Fibroblast of gingiva (primary cell): ENCODE measurements around the gene MITF.
A peak's percentile ranks its signal among the peaks of the same experiment; 100 is the strongest.

ENCODE experiments used
- DNase-seq: peaks from one replicate; pipeline ENCODE4 v3.0.0-alpha.2; 2011; ENCODE audit warnings: low read depth

Gene MITF, protein sequence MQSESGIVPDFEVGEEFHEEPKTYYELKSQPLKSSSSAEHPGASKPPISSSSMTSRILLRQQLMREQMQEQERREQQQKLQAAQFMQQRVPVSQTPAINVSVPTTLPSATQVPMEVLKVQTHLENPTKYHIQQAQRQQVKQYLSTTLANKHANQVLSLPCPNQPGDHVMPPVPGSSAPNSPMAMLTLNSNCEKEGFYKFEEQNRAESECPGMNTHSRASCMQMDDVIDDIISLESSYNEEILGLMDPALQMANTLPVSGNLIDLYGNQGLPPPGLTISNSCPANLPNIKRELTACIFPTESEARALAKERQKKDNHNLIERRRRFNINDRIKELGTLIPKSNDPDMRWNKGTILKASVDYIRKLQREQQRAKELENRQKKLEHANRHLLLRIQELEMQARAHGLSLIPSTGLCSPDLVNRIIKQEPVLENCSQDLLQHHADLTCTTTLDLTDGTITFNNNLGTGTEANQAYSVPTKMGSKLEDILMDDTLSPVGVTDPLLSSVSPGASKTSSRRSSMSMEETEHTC

DNA sequence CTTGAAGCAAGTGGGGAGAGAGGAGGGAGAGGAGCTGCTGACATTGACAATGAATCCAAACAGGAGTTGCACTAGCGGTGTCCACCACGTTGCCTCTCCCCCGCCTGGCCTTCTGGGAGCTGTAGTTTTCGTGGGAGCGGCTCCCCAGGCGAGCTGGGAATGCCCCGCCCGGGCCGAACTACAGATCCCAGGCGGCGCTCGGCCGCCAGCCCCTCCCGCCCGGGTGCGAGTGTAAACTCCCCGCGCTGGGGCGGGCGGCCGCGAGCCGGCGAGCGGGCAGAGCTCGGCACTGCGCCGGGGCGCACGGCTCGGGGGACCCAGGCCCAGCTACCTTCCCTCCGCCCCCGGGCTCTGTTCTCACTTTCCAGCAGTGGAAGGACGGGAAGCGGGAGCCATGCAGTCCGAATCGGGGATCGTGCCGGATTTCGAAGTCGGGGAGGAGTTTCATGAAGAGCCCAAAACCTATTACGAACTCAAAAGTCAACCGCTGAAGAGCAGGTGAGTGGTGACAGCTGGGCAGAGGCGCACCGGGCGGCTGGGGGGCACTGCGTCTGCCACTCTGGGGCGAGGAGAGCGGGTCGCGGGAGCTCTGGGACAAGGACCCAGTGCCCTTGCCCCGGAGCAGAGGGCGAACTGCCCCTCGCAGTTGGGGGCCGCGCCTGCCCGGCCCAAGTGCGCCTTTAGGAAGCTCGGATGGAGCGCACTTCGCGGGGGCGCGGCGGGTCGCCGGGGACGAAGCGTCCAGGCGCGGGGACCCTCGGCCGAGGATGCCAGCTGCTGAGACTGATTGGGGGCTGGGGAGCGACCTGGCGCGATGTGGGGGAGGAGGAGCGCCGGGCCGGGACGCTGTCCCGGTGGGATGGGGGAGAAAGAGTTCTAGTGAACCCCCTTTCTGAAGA lies at the start of gene MITF:
MITF (plus strand) TSS at position 261 of the 899 bp plus-strand sequence; CDS start at position 395, 134 bp downstream.
- peak; percentile 89 for DNase-seq

GRCh38 chr3:69691860-69692259 lies 47.4 kb upstream of the MITF start:
- DNase-seq = peak; percentile 24

DNA sequence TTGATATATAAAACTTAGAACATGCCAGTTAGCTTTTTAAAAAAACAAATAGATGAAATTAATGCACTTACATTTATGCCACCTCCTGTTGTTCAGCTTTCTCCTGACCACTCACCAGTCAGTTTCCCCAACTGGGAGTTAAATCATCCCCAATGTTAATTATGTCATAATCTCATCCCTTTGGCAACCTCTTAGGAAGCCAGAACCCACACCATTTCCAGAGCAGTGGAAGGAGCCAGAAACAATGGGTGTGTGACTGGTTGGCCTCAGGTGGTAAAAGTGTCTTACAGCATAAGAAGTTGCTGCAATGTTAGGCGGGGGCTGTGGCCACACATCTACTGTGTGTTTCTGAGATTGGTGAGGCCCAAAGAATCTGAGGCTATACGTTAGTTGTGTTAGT lies 46.5 kb upstream of the MITF start:
- no peak for DNase-seq

GRCh38 chr3:69695443-69695842 lies 43.8 kb upstream of the MITF start:
- no peak for DNase-seq

DNA sequence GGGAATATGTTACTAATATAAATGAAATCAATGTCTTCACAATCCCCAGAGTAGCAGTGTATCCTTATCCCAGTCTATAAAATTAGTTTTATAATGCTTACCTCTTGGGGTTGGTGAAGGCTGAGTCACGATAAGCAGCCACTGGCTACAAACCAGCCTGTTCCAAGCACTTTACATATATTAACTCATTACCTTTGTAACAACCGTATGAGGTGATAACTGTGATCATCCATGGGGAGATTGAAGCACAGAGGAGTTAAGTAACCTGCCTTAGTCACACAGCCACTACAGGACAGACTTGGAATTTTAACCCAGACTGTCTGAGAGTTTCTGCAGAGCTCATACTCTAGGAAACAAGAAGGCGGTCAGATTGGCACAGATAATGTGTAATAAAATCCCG lies 43.3 kb upstream of the MITF start:
- DNase-seq = no peak

GRCh38 chr3:69696367-69696766 lies 42.9 kb upstream of the MITF start:
- no peak for DNase-seq

DNA sequence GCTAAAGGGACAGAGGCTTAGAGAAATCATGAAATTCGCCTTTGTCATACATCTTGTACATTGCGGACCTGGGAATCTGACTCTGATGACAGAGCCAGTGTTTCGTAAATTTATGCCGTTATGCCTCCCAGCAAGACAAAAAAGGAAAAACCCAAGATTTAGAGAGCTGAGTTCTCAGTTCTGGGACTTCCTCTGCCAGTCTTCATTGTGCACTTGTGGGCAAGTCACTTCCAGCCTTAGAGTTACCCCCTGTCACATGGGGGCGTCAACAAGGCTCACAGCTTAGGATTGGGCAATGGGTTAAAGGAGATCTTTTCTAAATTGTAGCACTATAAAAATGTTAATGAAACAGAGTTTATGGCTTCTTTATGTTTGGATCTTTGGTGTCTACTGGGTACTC lies 41.9 kb upstream of the MITF start:
- no peak for DNase-seq

DNA sequence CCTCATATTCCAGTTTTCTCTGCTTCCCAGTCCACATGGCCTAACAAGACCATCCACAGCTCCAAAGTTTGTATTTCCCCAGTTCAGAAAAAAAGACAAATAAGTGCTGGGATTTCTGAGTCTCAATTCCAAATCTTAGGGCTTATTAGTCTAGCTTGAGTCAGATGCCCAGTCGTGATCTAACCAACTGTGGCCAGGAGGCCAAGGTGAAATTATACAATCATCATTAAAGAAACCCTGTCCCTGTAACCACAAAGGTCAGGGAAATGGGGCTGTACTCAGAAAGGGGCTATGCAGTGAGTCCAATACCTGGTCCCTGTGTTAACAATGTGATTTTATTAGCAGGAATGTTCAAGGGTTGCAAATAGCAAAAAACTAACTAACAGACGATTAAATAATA lies 40.5 kb upstream of the MITF start:
- no peak for DNase-seq

DNA sequence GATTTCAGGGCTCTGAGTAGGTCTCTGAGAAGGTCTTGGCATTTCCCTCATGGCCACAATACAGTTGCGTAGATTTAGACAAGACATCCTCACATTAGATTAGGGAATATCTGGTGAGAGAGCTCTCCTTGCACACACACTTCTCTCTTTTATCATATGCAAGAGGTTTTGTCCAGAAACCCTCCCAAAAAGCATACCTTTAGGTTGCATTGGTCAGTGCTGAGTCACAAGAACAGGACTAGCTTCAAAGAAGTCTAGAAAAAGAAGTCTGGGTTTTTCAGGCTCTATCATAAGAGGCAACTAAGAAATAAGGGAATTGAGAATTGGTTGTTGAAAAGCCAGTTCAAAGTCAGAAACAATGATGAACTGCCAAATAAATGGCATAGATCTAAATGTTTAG lies 40.1 kb upstream of the MITF start:
- DNase-seq = no peak

DNA sequence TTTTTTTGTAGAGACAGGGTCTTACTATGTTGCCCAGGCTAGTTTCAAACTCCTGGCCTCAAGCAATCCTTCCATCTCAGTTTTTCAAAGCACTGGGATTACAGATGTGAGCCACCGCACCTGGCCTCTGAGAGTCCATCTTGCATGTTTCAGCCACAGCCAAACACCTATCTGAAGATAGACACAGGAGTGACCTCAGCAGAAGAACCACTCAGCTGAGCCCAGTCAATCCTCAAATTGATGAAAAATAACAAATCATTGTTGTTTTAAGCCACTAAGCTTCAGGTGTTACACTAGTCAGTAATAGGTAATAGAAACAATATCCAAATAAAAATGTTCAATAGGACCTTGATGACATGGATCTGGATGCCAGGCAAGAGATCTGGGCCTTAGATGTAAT lies 38.3 kb upstream of the MITF start:
- no peak for DNase-seq

GRCh38 chr3:69710153-69710977 lies 28.9 kb upstream of the MITF start:
- DNase-seq = peak; percentile 12

DNA sequence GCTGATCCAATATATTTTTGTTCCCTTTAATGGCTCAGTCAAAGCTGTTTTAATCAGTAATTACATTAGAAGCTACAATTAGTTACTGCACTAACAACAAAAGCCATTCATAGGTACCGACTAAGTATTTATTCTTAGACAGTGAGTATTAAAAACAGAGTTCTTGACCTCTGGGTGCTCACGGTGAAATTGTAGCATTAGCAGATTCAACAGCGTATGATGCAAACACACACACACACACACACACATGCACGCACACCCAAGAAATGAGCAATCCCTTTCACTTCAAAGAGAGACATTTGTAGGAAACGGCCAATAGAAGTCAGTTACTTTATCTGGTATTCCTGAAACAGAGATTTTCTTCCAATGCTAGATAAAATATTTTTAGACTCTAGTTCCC lies 27.0 kb upstream of the MITF start:
- DNase-seq = no peak

DNA sequence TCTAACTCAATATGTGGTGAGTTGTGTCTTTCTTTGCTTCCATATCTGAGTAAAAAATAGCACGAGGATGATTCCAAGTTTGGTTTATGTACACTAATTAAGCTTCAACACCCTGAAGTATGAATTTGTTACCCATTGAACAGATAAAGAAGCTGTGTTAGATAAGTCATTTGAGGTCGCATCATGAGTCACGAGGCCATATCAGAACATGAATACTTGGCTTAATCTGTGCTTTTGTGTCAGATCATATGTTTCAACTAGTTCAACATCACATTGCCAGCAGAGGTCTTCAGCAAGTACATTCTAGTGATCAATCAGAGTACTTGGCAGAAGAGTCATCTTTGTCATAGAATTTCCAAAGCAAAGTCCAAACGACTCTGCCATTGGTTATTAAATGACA lies 26.3 kb upstream of the MITF start:
- no peak for DNase-seq

- no peak for DNase-seq
These were observed 24.1 kb upstream of the MITF start for GRCh38 chr3:69715204-69715603.

DNA sequence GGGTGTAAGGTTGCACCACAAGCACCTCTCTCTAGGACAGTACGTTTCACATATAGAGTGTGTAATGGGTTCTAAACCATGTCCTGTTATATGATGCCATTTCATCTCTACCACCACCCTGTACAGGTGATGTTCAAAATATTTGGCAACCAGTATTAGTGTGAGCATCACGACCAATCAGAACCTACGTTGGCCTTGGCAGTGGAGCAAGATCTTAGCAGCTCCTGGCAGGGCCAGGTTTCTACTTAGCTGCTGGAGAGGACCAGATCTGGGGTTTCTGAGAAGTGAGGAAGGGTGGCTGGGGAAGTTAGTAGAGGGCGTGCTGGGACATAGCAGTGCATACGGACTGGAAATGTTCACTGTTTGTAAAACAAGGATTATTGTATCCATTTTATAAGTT lies 23.1 kb upstream of the MITF start:
- no peak for DNase-seq

DNA sequence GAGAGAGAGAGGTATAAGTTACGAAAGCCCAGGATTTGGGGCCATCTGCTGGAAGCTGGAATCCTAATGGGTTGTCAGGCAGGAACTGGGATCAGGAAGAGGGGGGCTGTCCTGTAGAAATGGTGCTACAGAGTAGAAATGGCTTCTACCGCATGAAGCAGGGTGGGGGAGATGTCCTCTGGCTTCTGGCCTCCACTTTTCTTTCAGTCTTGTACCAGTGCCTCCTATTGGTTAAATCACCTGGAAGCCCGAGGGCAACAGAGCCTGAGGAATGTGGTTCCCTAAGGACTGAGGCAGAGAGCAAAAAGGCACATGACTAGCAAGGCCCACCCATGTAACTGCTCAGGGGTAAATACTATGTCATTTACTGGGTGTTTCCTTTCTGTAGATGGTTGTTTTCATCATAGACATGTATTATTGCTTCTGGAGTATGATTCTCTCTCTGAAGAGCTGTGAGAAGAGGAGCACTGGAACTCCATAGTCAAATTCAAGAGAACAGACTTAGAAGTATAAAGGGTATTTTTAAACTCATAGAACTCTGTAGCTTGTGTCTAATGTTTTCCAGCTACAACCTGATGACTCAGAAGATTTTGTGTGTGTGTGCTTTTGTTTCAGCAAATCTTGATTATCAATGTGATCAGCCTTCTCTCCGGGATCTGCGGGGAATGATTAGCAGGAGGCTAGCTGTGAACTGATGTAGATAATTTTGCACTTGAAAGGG lies 20.2 kb upstream of the MITF start:
- DNase-seq = no peak

- DNase-seq = no peak
These were observed 19.6 kb upstream of the MITF start for GRCh38 chr3:69719587-69720122.

DNA sequence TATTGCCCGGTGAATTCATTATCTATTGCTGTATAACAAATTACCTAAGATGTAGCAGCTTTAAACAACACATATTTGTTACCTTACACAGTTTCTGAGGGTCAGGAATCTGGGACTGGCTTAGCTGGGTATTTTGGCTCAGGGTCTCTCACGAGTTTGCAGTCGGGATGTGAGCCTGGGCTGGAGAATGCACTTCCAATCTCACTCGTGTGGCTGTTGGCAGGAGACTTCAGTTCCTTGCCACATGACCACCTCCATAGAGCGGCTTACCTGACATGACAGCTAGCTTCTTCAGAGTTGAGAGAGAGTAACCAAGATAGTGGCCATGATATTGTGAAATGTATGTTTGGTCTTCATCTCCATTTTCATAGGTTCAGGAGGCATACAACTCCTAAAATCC lies 18.4 kb upstream of the MITF start:
- DNase-seq = no peak

DNA sequence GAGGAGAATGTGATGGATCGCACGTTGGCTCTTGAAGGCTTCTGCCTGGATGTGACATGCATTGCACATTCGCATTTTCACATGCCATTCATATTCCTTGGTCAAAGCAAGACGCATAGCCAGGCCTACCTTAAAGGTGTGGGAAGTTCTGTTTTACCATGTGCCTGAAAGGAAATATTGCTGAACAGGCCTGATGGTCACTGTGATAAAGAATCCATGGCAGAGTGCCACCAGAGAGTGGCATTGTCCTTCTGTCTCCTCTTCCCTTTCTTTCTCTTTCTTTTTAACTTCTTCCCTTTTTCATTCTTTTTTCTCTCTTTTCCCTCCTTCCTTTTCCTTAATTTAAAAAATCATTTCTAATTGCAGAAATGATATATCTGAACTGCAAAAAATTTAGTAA lies 15.9 kb upstream of the MITF start:
- DNase-seq = no peak

DNA sequence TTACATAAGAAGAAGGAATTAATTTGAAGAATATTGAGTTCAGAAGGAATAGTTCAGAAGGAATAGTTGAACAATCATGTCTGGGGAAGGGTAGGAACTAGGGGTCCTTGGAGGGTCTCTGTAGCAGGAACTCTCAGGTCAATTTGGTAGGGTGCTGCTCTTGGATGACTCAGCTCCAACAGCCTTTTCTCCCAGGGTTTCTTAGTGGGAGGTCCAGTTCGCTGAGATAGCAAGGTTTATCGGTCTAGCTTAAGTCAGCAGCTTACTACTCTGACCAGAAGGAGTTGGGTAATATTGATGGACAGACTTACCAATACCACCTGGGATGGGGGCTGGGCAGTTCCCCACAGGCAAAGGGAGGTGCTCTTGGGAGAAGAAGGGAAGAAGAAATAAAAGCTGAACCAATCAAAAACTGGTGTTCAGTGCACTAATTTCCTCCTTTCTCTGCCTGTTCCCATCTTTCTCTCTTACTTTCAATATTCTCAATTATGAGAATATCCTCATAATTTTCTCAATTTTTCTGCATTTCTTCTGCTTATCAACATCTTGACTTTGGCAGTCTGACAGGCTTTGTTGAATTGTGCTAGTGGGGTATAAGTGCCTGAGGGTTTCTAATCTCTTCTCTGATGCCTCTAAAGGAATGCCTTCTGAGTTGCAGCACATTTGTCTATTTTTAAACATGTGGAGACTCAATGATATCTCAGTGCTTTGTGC lies 14.4 kb upstream of the MITF start:
- no peak for DNase-seq
